SK-N-SH (cell line): Measurements from ENCODE around the gene PJA2. TPM values are rescaled to one million over a fixed set of nuclear protein-coding genes. Genes with fewer than 3 reads are reported as not detected.
A peak's percentile ranks its signal among the peaks of the same experiment; 100 is the strongest.

Source experiments
- CTCF ChIA-PET: fragments of 300-600, 350-600 bp; formaldehyde crosslinking; extraction: SDS; loops from one replicate; lab custom pipeline; 2021; lab: Yijun Ruan, JAX
- POLR2A ChIA-PET: fragments of 350-600 bp; sonication (Branson Sonifier 250); formaldehyde crosslinking; extraction: SDS; loops from one replicate; lab custom pipeline; 2020; ENCODE audit warnings: antibody characterized with exemption, inconsistent platforms; lab: Yijun Ruan, JAX
- DNase-seq: peaks from one replicate; pipeline ENCODE4 v3.0.0; 2012
- H2AFZ ChIP-seq: fragments of 200-600 bp; sonication (generic); 2 replicates; pipeline ENCODE4 v1.8.1; 2016; ENCODE audit warnings: antibody characterized with exemption, mild to moderate bottlenecking, low read depth
- H3F3A ChIP-seq: fragments of 200-600 bp; sonication (generic); replicated peaks from 2 replicates; pipeline ENCODE3; 2016; ENCODE audit warnings: antibody characterized with exemption, mild to moderate bottlenecking; ENCODE audit not compliant: insufficient read depth
- H3K27ac ChIP-seq, 2 experiments: fragments of 200-500 bp in 1 of 2; fragments of 200-600 bp in 1 of 2; sonication (Bioruptor generic) in 1 of 2; sonication (generic), shearing (Covaris generic) in 1 of 2; 2 replicates each; pipeline versions ENCODE4 v1.5.1 to v1.6.1; 2014 to 2016; ENCODE audit warnings: low read depth in 2 of 2, inconsistent platforms in 1 of 2, low read length in 1 of 2, mild to moderate bottlenecking in 1 of 2, mixed read lengths in 1 of 2
- H3K27me3 ChIP-seq: fragments of 200-600 bp; sonication (generic), shearing (Covaris generic); 2 replicates; pipeline ENCODE4 v1.6.1; 2016; ENCODE audit warnings: mixed run types; ENCODE audit not compliant: insufficient read depth
- H3K36me3 ChIP-seq, 2 experiments: fragments of 200-500 bp in 1 of 2; fragments of 200-600 bp in 1 of 2; sonication (Bioruptor generic) in 1 of 2; sonication (generic) in 1 of 2; replicated peaks in 1 of 2; 2 replicates each; pipeline versions ENCODE3 to v1.5.1; 2014 to 2016; ENCODE audit warnings: low read length in 1 of 2, mild to moderate bottlenecking in 1 of 2; ENCODE audit not compliant: insufficient read depth in 2 of 2, control insufficient read depth in 1 of 2
- H3K4me1 ChIP-seq, 2 experiments: fragments of 200-500 bp in 1 of 2; fragments of 200-600 bp in 1 of 2; sonication (Bioruptor generic) in 1 of 2; sonication (generic), shearing (Covaris generic) in 1 of 2; 2 replicates each; pipeline versions ENCODE4 v1.5.1 to v1.6.1; 2014 to 2016; ENCODE audit warnings: low read depth in 1 of 2, low read length in 1 of 2, mixed run types in 1 of 2; ENCODE audit not compliant: insufficient read depth in 2 of 2, control insufficient read depth in 1 of 2
- H3K4me2 ChIP-seq: fragments of 200-600 bp; sonication (generic), shearing (Covaris generic); 2 replicates; pipeline ENCODE4 v1.6.1; 2017; ENCODE audit warnings: mixed run types
- H3K4me3 ChIP-seq, 2 experiments: fragments of 200-500 bp in 1 of 2; fragments of 200-600 bp in 1 of 2; sonication (Bioruptor generic) in 1 of 2; sonication (generic), shearing (Covaris generic) in 1 of 2; 2 replicates each; pipeline versions ENCODE4 v1.5.1 to v1.8.1; 2014 to 2016; ENCODE audit warnings: low read depth in 2 of 2, inconsistent platforms in 1 of 2, low read length in 1 of 2, mild to moderate bottlenecking in 1 of 2, mixed read lengths in 1 of 2, moderate library complexity in 1 of 2
- H3K79me2 ChIP-seq: fragments of 200-600 bp; sonication (generic); 2 replicates; pipeline ENCODE4 v1.8.1; 2017; ENCODE audit warnings: mild to moderate bottlenecking; ENCODE audit not compliant: insufficient read depth
- H3K9ac ChIP-seq: fragments of 200-600 bp; sonication (generic); 2 replicates; pipeline ENCODE4 v1.6.1; 2017; ENCODE audit warnings: mixed run types
- H3K9me2 ChIP-seq: fragments of 200-600 bp; sonication (generic); 2 replicates; pipeline ENCODE4 v1.6.1; 2017; ENCODE audit warnings: mixed run types
- H3K9me3 ChIP-seq: fragments of 200-600 bp; sonication (generic); 2 replicates; pipeline ENCODE4 v1.6.1; 2017; ENCODE audit warnings: mixed run types, mild to moderate bottlenecking, moderate library complexity
- H4K20me1 ChIP-seq: fragments of 200-600 bp; sonication (generic); 2 replicates; pipeline ENCODE4 v1.6.1; 2017; ENCODE audit warnings: mild to moderate bottlenecking, mixed run types; ENCODE audit not compliant: insufficient read depth
- CTCF ChIP-seq: fragments of 200-600 bp; sonication (generic); IDR thresholded peaks from 2 replicates; pipeline ENCODE4 v1.6.1; 2017; ENCODE audit warnings: antibody characterized with exemption, mild to moderate bottlenecking, moderate library complexity
- ELF1 ChIP-seq: IDR thresholded peaks from 2 replicates; pipeline ENCODE4 v1.4.0; 2012
- EP300 ChIP-seq, 2 experiments: IDR thresholded peaks; 2 replicates each; pipeline versions ENCODE4 v1.4.0 to v1.6.1; 2012; ENCODE audit warnings: borderline replicate concordance in 1 of 2, low read depth in 1 of 2, low read length in 1 of 2
- EZH2phosphoT487 ChIP-seq: fragments of 200-600 bp; sonication (generic); IDR thresholded peaks from 2 replicates; pipeline ENCODE4 v1.6.1; 2017; ENCODE audit warnings: low read depth, mixed run types, mild to moderate bottlenecking, antibody characterized with exemption, moderate library complexity, borderline replicate concordance
- FOXM1 ChIP-seq: IDR thresholded peaks from 2 replicates; pipeline ENCODE4 v1.4.0; 2012; ENCODE audit warnings: low read depth, mild to moderate bottlenecking
- GABPA ChIP-seq: IDR thresholded peaks from 2 replicates; pipeline ENCODE4 v1.4.0; 2012; ENCODE audit warnings: low read depth, mild to moderate bottlenecking
- IRF3 ChIP-seq: fragments of 150-350 bp; IDR thresholded peaks from 2 replicates; pipeline ENCODE4 v1.6.1; 2016; ENCODE audit warnings: mild to moderate bottlenecking, low read depth, low read length
- MXI1 ChIP-seq: IDR thresholded peaks from 2 replicates; pipeline ENCODE4 v1.6.1; 2012; ENCODE audit warnings: mild to moderate bottlenecking, low read depth, low read length, improper control_type of control experiment
- NRF1 ChIP-seq: IDR thresholded peaks from 2 replicates; pipeline ENCODE4 v1.6.1; 2012; ENCODE audit warnings: low read depth, mild to moderate bottlenecking, low read length
- RAD21 ChIP-seq: IDR thresholded peaks from 2 replicates; pipeline ENCODE4 v1.6.1; 2012; ENCODE audit warnings: mild to moderate bottlenecking, low read length
- RFX5 ChIP-seq: IDR thresholded peaks from 2 replicates; pipeline ENCODE4 v1.6.1; 2012; ENCODE audit warnings: mild to moderate bottlenecking, improper control_type of control experiment, low read length
- RXRA ChIP-seq: IDR thresholded peaks from 2 replicates; pipeline ENCODE4 v1.4.0; 2012; ENCODE audit warnings: low read depth, mild to moderate bottlenecking, borderline replicate concordance
- SIN3A ChIP-seq: IDR thresholded peaks from 2 replicates; pipeline ENCODE4 v1.6.1; 2012; ENCODE audit warnings: low read depth, mild to moderate bottlenecking, low read length, moderate library complexity, borderline replicate concordance
- TAF1 ChIP-seq: IDR thresholded peaks from 2 replicates; pipeline ENCODE4 v1.6.1; 2012; ENCODE audit warnings: low read depth, mild to moderate bottlenecking, low read length, moderate library complexity, borderline replicate concordance
- USF1 ChIP-seq: IDR thresholded peaks from 2 replicates; pipeline ENCODE4 v1.4.0; 2012; ENCODE audit warnings: low read depth, borderline replicate concordance
- YY1 ChIP-seq: IDR thresholded peaks from 2 replicates; pipeline ENCODE4 v1.4.0; 2012; ENCODE audit warnings: low read depth, mild to moderate bottlenecking
- WGBS: methylation state at CpG from one replicate; pipeline ENCODE4 v1.1.6; 2017; ENCODE audit warnings: low lambda C conversion rate; 5-methylcytosine and 5-hydroxymethylcytosine counted together
- polyA plus RNA-seq, 3 experiments: library from polyadenylated mRNA; depleted of rRNA; stranded (reverse); fragments of >200 nt; gene quantifications; 2 replicates each; pipeline ENCODE4 v1.2.3, GENCODE V29; 2012
- TF ChIP-seq, protein P1 (sequence below): IDR thresholded peaks from 2 replicates; pipeline ENCODE4; 2012
- TF ChIP-seq, protein P2 (sequence below): IDR thresholded peaks from 2 replicates; pipeline ENCODE4 v1.4.0; 2012; ENCODE audit warnings: low read depth, borderline replicate concordance

Gene PJA2
- polyA plus RNA-seq, 1 of the 3 experiments (the other 2 are of a cell fraction), result 30.7 TPM

- TF ChIP-seq CTCF (peak; percentile 9; the same call in 1 of the 2 replicates), YY1 (0 out of 2 replicates have a peak, but pooled peaks have one; percentile 8), RXRA (no peak), MXI1 (no peak; the same call in 1 of the 2 replicates), EZH2phosphoT487 (no peak), FOXM1 (no peak), USF1 (no peak)
- TF ChIP-seq, protein P1, sequence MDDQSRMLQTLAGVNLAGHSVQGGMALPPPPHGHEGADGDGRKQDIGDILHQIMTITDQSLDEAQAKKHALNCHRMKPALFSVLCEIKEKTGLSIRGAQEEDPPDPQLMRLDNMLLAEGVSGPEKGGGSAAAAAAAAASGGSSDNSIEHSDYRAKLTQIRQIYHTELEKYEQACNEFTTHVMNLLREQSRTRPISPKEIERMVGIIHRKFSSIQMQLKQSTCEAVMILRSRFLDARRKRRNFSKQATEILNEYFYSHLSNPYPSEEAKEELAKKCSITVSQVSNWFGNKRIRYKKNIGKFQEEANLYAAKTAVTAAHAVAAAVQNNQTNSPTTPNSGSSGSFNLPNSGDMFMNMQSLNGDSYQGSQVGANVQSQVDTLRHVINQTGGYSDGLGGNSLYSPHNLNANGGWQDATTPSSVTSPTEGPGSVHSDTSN, result peak; percentile 95
Measured at GRCh38 chr5:109409844-109410388, at the start of gene PJA2 (continued).

GRCh38 chr5:109455598-109456096, 45.9 kb upstream of the PJA2 start:
- WGBS, result 6% methylated on average over 3 of the region's 3 CpGs
- DNase-seq, result peak; percentile 10
- H3K79me2 ChIP-seq, result no peaks in the 10 kb centered on the region
- H3K4me1 ChIP-seq, result peaks cover 0 to 27% of the 10 kb centered on the region in 2 experiments; a peak in 3 of 4 replicates
- H4K20me1 ChIP-seq, result no peaks in the 10 kb centered on the region
- H3K4me2 ChIP-seq, result peak overlapping the region; percentile 41
- H3K27me3 ChIP-seq, result no peaks in the 10 kb centered on the region
- POLR2A ChIA-PET, result no interaction called here
- peaks cover 22% of the 10 kb centered on the region for H3F3A ChIP-seq
- H3K36me3 ChIP-seq, result no peaks in the 10 kb centered on the region
- H3K9me2 ChIP-seq, result no peaks in the 10 kb centered on the region
- H3K4me3 ChIP-seq, result peak overlapping the region in 1 of 2 experiments; percentile 16; a peak in 1 of 4 replicates
- CTCF ChIA-PET, result interaction anchor here (1.7 kb wide), 1 partner anchor 13 kb away, joined by 3 read pairs; no protein-coding TSS in a partner anchor
- peak overlapping the region; percentile 87 to 97 for H3K27ac ChIP-seq
- peak overlapping the region; percentile 55; the same call in 1 of the 2 replicates for H2AFZ ChIP-seq
- H3K9ac ChIP-seq, result peak overlapping the region; percentile 67
- H3K9me3 ChIP-seq, result no peaks in the 10 kb centered on the region
- peak; percentile 49; the same call in 1 of the 2 replicates for TF ChIP-seq TAF1
- no peak for TF ChIP-seq RAD21
- 0 out of 2 replicates have a peak, but pooled peaks have one; percentile 57 for TF ChIP-seq SIN3A
- TF ChIP-seq ELF1, result no peak
- TF ChIP-seq MXI1, result no peak
- TF ChIP-seq, protein P2, sequence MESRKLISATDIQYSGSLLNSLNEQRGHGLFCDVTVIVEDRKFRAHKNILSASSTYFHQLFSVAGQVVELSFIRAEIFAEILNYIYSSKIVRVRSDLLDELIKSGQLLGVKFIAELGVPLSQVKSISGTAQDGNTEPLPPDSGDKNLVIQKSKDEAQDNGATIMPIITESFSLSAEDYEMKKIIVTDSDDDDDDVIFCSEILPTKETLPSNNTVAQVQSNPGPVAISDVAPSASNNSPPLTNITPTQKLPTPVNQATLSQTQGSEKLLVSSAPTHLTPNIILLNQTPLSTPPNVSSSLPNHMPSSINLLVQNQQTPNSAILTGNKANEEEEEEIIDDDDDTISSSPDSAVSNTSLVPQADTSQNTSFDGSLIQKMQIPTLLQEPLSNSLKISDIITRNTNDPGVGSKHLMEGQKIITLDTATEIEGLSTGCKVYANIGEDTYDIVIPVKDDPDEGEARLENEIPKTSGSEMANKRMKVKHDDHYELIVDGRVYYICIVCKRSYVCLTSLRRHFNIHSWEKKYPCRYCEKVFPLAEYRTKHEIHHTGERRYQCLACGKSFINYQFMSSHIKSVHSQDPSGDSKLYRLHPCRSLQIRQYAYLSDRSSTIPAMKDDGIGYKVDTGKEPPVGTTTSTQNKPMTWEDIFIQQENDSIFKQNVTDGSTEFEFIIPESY, result 0 out of 2 replicates have a peak, but pooled peaks have one; percentile 64
- 0 out of 2 replicates have a peak, but pooled peaks have one; percentile 34 for TF ChIP-seq GABPA
- peak; percentile 46 to 92; a peak in 3 of 4 replicates for TF ChIP-seq EP300 (IDR thresholded peaks at IDR 0.05; ENCODE audit: borderline replicate concordance in 1 of 2, low read depth in 1 of 2, low read length in 1 of 2)
- no peak; the same call in 1 of the 2 replicates for TF ChIP-seq YY1
- TF ChIP-seq IRF3, result no peak
- no peak for TF ChIP-seq RFX5
- TF ChIP-seq EZH2phosphoT487, result no peak
- no peak for TF ChIP-seq NRF1
